Sigmoid colon (tissue), 7 donors: ENCODE measurements around the gene ACE. TPM values are rescaled to one million over a fixed set of nuclear protein-coding genes. Genes with fewer than 3 reads are reported as not detected.

Source experiments
- DNase-seq: peaks from one replicate; pipeline ENCODE4 v3.0.0-alpha.2; 2019
- H3K27ac ChIP-seq, 4 donors: fragments of 200-600 bp; sonication (generic); one replicate each; pipeline ENCODE4 v1.5.1; 2016 to 2019; ENCODE audit warnings: mild to moderate bottlenecking in 1 of 4
- H3K27me3 ChIP-seq, 3 donors: fragments of 200-600 bp; sonication (generic); one replicate each; pipeline ENCODE4 v1.5.1; 2019; ENCODE audit warnings: mild to moderate bottlenecking in 1 of 3
- H3K36me3 ChIP-seq, 4 donors: fragments of 200-600 bp; sonication (generic); one replicate each; pipeline ENCODE4 v1.5.1; 2016 to 2019
- H3K4me1 ChIP-seq, 4 donors: fragments of 200-600 bp; sonication (generic); one replicate each; pipeline ENCODE4 v1.5.1; 2017 to 2019
- H3K4me3 ChIP-seq, 4 donors: fragments of 200-600 bp; sonication (generic); one replicate each; pipeline ENCODE4 v1.5.1; 2017 to 2019; ENCODE audit warnings: mild to moderate bottlenecking in 2 of 4, moderate library complexity in 1 of 4
- H3K9me3 ChIP-seq, 4 donors: fragments of 200-600 bp in 3 of 4; sonication (generic) in 3 of 4; one replicate each; pipeline versions ENCODE4 v1.5.1 to v1.6.1; 2013 to 2019
- EP300 ChIP-seq, 4 donors: sonication (generic); formaldehyde crosslinking; IDR thresholded peaks; one replicate each; pipeline ENCODE4 v1.6.1; 2017; ENCODE audit warnings: antibody characterized with exemption in 4 of 4
- POLR2A ChIP-seq, 2 donors: fragments of 450-650 bp; IDR thresholded peaks; one replicate each; pipeline ENCODE4 v1.6.1; 2016; ENCODE audit warnings: antibody characterized with exemption in 2 of 2, mild to moderate bottlenecking in 2 of 2, moderate library complexity in 2 of 2
- POLR2AphosphoS5 ChIP-seq, 4 donors: sonication (generic); formaldehyde crosslinking; IDR thresholded peaks; one replicate each; pipeline ENCODE4 v1.6.1; 2017; ENCODE audit warnings: antibody characterized with exemption in 4 of 4
- WGBS, 2 donors: extraction: QIAGEN DNeasy Blood & Tissue Kit; methylation state at CpG; one replicate each; pipeline ENCODE4 v1.1.7; 2013; 5-methylcytosine and 5-hydroxymethylcytosine counted together
- intact Hi-C: fragments of 100-400 bp; cut with DNase I; formaldehyde crosslinking; loops from one replicate; pipeline ENCODE4 v1.15.1; 2023
- polyA plus RNA-seq, 3 donors: library from polyadenylated mRNA; stranded (reverse); fragments of 200-250 nt; gene quantifications; one replicate each; pipeline ENCODE4 v1.2.3, GENCODE V29; 2013
- total RNA-seq, 4 donors: library from RNA; depleted of rRNA; stranded (reverse); fragments of >200 nt; gene quantifications; one replicate each; pipeline ENCODE4 v1.1.0, GENCODE V29; 2016
- TF ChIP-seq, protein P1 (sequence below), 4 experiments: fragments of 450-650 bp in 3 of 4; fragments of 200-600 bp in 1 of 4; IDR thresholded peaks; one replicate each; pipeline ENCODE4 v1.5.1; 2016 to 2019; ENCODE audit warnings: antibody characterized with exemption in 4 of 4, mild to moderate bottlenecking in 3 of 4, moderate library complexity in 2 of 4
- donor health status: healthy with polysubstance abuse.
- donor health status: Bipolar disorder and iron deficiency.
- donor health status: healthy.

The ACE gene
- total and polyA plus RNA-seq, 7 donors = 1.4 to 24.9 (median 2.5) TPM

DNA sequence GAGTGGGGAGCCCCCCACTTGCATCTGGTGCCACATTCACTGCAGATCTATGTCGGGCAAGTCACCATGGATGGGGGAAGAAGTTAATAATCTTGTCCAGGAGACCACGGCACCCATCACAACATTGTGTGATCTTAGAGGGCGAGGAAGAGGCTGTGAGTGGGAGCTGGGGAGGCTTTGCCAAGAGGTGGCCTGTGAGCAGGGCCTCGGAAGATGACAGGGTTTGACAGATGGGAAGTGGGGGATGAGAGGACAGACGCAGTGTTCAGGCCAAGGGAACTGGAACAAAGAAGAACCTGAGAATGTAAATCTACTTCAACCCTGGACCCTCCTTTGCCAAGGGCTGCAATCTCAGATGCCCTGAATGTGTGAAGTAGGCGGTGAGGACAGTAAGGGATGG, 12.4 kb downstream of the ACE start:
- 89 to 91% methylated on average over 6 of the region's 6 CpGs for WGBS, 2 donors
- H3K4me3 ChIP-seq = no peak overlapping the region
- no peak overlapping the region for H3K27ac ChIP-seq
- no peaks in the 10 kb centered on the region for H3K4me1 ChIP-seq
- H3K9me3 ChIP-seq = no peaks in the 10 kb centered on the region
- DNase-seq = no peak
- H3K36me3 ChIP-seq = no peaks in the 10 kb centered on the region
- intact Hi-C loops = no loop called here
- TF ChIP-seq POLR2A (IDR thresholded peaks at IDR 0.05) = no peak
- no peak for TF ChIP-seq POLR2AphosphoS5 (IDR thresholded peaks at IDR 0.05)
- TF ChIP-seq, protein P1, sequence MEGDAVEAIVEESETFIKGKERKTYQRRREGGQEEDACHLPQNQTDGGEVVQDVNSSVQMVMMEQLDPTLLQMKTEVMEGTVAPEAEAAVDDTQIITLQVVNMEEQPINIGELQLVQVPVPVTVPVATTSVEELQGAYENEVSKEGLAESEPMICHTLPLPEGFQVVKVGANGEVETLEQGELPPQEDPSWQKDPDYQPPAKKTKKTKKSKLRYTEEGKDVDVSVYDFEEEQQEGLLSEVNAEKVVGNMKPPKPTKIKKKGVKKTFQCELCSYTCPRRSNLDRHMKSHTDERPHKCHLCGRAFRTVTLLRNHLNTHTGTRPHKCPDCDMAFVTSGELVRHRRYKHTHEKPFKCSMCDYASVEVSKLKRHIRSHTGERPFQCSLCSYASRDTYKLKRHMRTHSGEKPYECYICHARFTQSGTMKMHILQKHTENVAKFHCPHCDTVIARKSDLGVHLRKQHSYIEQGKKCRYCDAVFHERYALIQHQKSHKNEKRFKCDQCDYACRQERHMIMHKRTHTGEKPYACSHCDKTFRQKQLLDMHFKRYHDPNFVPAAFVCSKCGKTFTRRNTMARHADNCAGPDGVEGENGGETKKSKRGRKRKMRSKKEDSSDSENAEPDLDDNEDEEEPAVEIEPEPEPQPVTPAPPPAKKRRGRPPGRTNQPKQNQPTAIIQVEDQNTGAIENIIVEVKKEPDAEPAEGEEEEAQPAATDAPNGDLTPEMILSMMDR (IDR thresholded peaks at IDR 0.05) = no peak
- TF ChIP-seq EP300 (IDR thresholded peaks at IDR 0.05) = no peak
- no peaks in the 10 kb centered on the region for H3K27me3 ChIP-seq

DNA sequence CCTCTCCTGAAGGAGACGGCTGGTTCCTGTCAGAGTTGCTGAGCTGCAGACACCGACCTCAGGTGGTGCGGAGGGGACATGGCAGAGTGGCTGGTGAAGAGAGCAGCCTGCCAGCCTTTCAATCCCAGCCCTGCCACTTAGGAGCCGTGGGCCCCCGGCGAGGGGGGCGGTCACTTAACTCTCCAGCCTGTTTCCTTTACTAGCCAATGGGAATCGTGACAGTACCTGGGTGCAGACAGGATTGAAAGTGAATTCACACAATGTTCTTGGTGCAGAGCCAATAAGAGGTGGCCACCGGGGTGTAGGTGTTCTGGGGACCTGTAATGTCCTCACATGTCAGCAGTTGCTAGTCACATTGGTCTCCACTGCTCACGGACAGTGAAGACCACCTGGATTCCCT, 13.5 kb downstream of the ACE start:
- no peak overlapping the region for H3K4me3 ChIP-seq
- no peaks in the 10 kb centered on the region for H3K27me3 ChIP-seq
- no peak overlapping the region for H3K27ac ChIP-seq
- no peak for DNase-seq
- TF ChIP-seq POLR2AphosphoS5 (IDR thresholded peaks at IDR 0.05) (no peak), EP300 (IDR thresholded peaks at IDR 0.05) (no peak), POLR2A (IDR thresholded peaks at IDR 0.05) (no peak)
- TF ChIP-seq, protein P1 (IDR thresholded peaks at IDR 0.05) = no peak
- WGBS, 2 donors = 82 to 85% methylated on average over 10 of the region's 10 CpGs
- intact Hi-C loops = no loop called here
- H3K9me3 ChIP-seq = no peaks in the 10 kb centered on the region
- H3K4me1 ChIP-seq = no peaks in the 10 kb centered on the region
- no peaks in the 10 kb centered on the region for H3K36me3 ChIP-seq

GRCh38 chr17:63490858-63491400, 14.1 kb downstream of the ACE start:
- Histone ChIP-seq H3K4me3 (no peak overlapping the region), H3K9me3 (no peaks in the 10 kb centered on the region), H3K4me1 (no peaks in the 10 kb centered on the region), H3K36me3 (no peaks in the 10 kb centered on the region), H3K27me3 (no peaks in the 10 kb centered on the region), H3K27ac (no peak overlapping the region)
- no peak for DNase-seq
- TF ChIP-seq POLR2AphosphoS5 (IDR thresholded peaks at IDR 0.05) = no peak
- TF ChIP-seq, protein P1 (IDR thresholded peaks at IDR 0.05) = no peak
- no peak for TF ChIP-seq EP300 (IDR thresholded peaks at IDR 0.05)
- no peak for TF ChIP-seq POLR2A (IDR thresholded peaks at IDR 0.05)
- intact Hi-C loops = no loop called here
- 87 to 94% methylated on average over 22 of the region's 22 CpGs for WGBS, 2 donors

DNA sequence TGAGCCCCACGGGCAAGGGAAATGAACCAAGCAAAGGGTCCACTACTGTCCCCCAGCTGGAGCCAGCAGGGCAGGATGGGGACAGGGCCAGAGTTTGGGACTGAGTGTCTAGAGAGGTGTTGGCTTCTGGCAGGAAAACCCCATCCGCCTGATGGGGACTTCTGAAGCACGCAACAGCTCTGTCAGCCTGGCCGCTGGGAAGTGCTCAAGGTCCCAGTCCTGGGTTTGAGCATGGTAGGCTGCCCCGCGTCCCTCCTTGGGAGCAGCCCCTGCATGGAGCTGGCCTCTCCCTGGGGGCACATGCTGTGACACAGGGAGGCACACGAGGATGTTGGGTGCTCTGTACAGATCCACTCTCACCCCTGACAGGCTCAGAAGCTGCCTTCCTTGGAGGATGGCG, 14.6 kb downstream of the ACE start:
- DNase-seq = no peak
- no peaks in the 10 kb centered on the region for H3K9me3 ChIP-seq
- 89 to 90% methylated on average over 8 of the region's 8 CpGs for WGBS, 2 donors
- no peak for TF ChIP-seq POLR2AphosphoS5 (IDR thresholded peaks at IDR 0.05)
- TF ChIP-seq, protein P1 (IDR thresholded peaks at IDR 0.05) = no peak
- TF ChIP-seq POLR2A (IDR thresholded peaks at IDR 0.05) = no peak
- TF ChIP-seq EP300 (IDR thresholded peaks at IDR 0.05) = no peak
- intact Hi-C loops = no loop called here
- H3K36me3 ChIP-seq = no peaks in the 10 kb centered on the region
- H3K4me1 ChIP-seq = no peaks in the 10 kb centered on the region
- H3K27ac ChIP-seq = no peak overlapping the region
- H3K4me3 ChIP-seq = no peak overlapping the region
- no peaks in the 10 kb centered on the region for H3K27me3 ChIP-seq

DNA sequence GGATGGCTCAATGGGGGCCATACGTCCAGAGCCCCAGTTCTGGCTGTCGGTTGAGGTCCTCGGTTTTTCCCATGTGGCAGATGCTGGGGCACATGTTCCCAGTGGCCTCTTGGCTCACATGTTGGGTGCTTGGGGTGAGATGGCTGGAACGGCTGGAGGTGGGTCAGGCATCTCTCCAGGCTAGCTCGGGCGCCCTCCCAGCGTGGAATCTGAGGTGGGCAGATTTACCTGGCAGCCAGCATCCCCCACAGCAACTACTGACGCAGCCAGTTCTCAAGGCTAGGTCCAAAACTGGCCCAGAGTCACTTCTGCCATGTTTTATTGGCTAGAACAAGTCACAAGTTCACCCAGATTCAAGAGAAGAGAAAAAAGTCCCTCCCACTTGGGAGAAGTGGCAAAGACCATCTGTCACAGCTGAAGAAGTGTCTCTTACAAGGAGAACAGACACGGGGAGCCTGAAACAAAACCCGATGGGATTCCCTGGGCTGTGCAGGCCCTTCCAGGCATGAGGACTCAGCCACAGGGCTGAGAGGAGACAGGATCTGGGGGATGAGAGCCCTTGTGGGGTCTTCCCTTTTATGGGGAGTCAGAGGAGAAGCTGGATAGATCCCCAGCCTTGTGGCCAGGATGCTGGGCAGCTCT, 15.2 kb downstream of the ACE start:
- 84 to 91% methylated on average over 10 of the region's 10 CpGs for WGBS, 2 donors
- Histone ChIP-seq H3K36me3 (no peaks in the 10 kb centered on the region), H3K4me3 (no peak overlapping the region), H3K4me1 (no peaks in the 10 kb centered on the region), H3K27me3 (no peaks in the 10 kb centered on the region), H3K27ac (no peak overlapping the region), H3K9me3 (no peaks in the 10 kb centered on the region)
- intact Hi-C loops = no loop called here
- DNase-seq = no peak
- TF ChIP-seq POLR2AphosphoS5 (IDR thresholded peaks at IDR 0.05) (no peak), POLR2A (IDR thresholded peaks at IDR 0.05) (no peak), EP300 (IDR thresholded peaks at IDR 0.05) (no peak)
- TF ChIP-seq, protein P1 (IDR thresholded peaks at IDR 0.05) = no peak
